Measurements from ENCODE around the gene CREG1. TPM values are rescaled to one million over a fixed set of nuclear protein-coding genes. Genes with fewer than 3 reads are reported as not detected.

Gene CREG1
- total and polyA plus RNA-seq, 4 donors = 86.8 to 123 (median 95.8) TPM

DNA sequence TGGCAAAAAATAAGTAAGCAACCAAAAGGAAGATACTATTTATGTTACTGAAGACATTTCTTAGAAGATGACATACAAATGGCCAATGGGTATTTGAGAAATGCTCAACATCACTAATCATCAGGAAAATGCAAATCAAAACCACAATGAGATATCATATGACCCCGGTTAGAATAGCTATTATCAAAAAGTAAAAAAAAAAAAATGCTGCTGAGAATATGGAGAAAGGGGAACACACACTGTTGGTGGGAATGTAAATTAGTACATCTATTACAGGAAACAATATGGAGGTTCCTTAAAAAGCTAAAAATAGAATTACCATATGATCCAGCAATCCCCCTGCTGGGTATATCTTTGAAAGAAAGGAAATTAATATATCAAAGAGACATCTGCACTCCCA is 34.3 kb upstream of the CREG1 start:
- H3K27me3 ChIP-seq (ENCODE audit: control insufficient read depth in 4 of 4, insufficient read depth in 4 of 4, low read length in 3 of 4) = no peaks in the 10 kb centered on the region
- no peak overlapping the region for H3K27ac ChIP-seq (ENCODE audit: low read depth in 1 of 2, low read length in 2 of 2)
- no peak for DNase-seq (ENCODE audit: low spot score)
- H3K36me3 ChIP-seq (ENCODE audit: control insufficient read depth in 4 of 4, insufficient read depth in 3 of 4, low read depth in 1 of 4, low read length in 3 of 4) = no peaks in the 10 kb centered on the region
- H3K9ac ChIP-seq (ENCODE audit: low read depth in 1 of 2, low read length in 2 of 2) = no peak overlapping the region
- H3K4me3 ChIP-seq (ENCODE audit: low read depth in 1 of 3, low read length in 3 of 3) = no peak overlapping the region
- no peaks in the 10 kb centered on the region for H3K9me3 ChIP-seq (ENCODE audit: control insufficient read depth in 4 of 4, low read length in 3 of 4)
- no peaks in the 10 kb centered on the region for H3K4me1 ChIP-seq (ENCODE audit: control insufficient read depth in 4 of 4, insufficient read depth in 4 of 4, low read length in 3 of 4)
- no peak for TF ChIP-seq HNF4G (IDR thresholded peaks at IDR 0.05)
- TF ChIP-seq, protein P1, sequence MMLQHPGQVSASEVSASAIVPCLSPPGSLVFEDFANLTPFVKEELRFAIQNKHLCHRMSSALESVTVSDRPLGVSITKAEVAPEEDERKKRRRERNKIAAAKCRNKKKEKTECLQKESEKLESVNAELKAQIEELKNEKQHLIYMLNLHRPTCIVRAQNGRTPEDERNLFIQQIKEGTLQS (IDR thresholded peaks at IDR 0.05) = no peak
- 84% methylated on average over 1 of the region's 1 CpG for WGBS

DNA sequence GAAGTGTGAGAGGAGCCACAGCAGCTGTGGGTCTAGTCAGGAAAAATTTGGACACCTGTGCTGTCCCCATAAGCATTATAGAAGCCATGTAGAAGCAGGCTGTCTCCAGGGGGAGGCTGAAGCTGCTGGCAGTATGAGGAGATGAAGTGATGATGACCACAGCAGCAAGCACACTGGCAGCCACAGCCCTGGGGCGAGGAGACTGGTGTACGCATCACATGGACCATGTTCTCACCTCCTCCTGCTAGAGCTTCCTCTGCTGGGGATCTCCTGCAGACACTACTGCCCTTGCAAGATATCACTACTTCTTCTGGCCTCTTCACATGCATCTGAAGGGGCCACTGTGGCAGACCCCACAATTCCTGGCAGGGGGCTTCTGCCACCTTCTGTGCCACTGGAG is 33.8 kb upstream of the CREG1 start:
- Histone ChIP-seq H3K9me3 (ENCODE audit: control insufficient read depth in 4 of 4, low read length in 3 of 4) (no peaks in the 10 kb centered on the region), H3K9ac (ENCODE audit: low read depth in 1 of 2, low read length in 2 of 2) (no peak overlapping the region), H3K27me3 (ENCODE audit: control insufficient read depth in 4 of 4, insufficient read depth in 4 of 4, low read length in 3 of 4) (no peaks in the 10 kb centered on the region), H3K4me1 (ENCODE audit: control insufficient read depth in 4 of 4, insufficient read depth in 4 of 4, low read length in 3 of 4) (no peaks in the 10 kb centered on the region), H3K27ac (ENCODE audit: low read depth in 1 of 2, low read length in 2 of 2) (no peak overlapping the region), H3K36me3 (ENCODE audit: control insufficient read depth in 4 of 4, insufficient read depth in 3 of 4, low read depth in 1 of 4, low read length in 3 of 4) (no peaks in the 10 kb centered on the region), H3K4me3 (ENCODE audit: low read depth in 1 of 3, low read length in 3 of 3) (no peak overlapping the region)
- TF ChIP-seq, protein P2, sequence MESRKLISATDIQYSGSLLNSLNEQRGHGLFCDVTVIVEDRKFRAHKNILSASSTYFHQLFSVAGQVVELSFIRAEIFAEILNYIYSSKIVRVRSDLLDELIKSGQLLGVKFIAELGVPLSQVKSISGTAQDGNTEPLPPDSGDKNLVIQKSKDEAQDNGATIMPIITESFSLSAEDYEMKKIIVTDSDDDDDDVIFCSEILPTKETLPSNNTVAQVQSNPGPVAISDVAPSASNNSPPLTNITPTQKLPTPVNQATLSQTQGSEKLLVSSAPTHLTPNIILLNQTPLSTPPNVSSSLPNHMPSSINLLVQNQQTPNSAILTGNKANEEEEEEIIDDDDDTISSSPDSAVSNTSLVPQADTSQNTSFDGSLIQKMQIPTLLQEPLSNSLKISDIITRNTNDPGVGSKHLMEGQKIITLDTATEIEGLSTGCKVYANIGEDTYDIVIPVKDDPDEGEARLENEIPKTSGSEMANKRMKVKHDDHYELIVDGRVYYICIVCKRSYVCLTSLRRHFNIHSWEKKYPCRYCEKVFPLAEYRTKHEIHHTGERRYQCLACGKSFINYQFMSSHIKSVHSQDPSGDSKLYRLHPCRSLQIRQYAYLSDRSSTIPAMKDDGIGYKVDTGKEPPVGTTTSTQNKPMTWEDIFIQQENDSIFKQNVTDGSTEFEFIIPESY (IDR thresholded peaks at IDR 0.05) = no peak
- TF ChIP-seq SP1 (IDR thresholded peaks at IDR 0.05) (no peak), RAD21 (IDR thresholded peaks at IDR 0.05) (no peak), FOXA2 (IDR thresholded peaks at IDR 0.05) (no peak), FOXA1 (IDR thresholded peaks at IDR 0.05) (no peak), EGR1 (IDR thresholded peaks at IDR 0.05; ENCODE audit: low read depth in 2 of 2) (no peak), RXRA (IDR thresholded peaks at IDR 0.05) (no peak), GABPA (IDR thresholded peaks at IDR 0.05 in 1 of 2, conservative IDR thresholded peaks at IDR 0.05 in 1 of 2) (no peak), HNF4A (conservative IDR thresholded peaks at IDR 0.05) (no peak), HNF4G (IDR thresholded peaks at IDR 0.05) (no peak), YY1 (IDR thresholded peaks at IDR 0.05) (no peak), JUND (IDR thresholded peaks at IDR 0.05) (no peak), NR2F2 (IDR thresholded peaks at IDR 0.05) (no peak), TAF1 (conservative IDR thresholded peaks at IDR 0.05) (no peak)
- TF ChIP-seq, protein P3, sequence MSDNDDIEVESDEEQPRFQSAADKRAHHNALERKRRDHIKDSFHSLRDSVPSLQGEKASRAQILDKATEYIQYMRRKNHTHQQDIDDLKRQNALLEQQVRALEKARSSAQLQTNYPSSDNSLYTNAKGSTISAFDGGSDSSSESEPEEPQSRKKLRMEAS (IDR thresholded peaks at IDR 0.05) = no peak
- TF ChIP-seq, protein P4, sequence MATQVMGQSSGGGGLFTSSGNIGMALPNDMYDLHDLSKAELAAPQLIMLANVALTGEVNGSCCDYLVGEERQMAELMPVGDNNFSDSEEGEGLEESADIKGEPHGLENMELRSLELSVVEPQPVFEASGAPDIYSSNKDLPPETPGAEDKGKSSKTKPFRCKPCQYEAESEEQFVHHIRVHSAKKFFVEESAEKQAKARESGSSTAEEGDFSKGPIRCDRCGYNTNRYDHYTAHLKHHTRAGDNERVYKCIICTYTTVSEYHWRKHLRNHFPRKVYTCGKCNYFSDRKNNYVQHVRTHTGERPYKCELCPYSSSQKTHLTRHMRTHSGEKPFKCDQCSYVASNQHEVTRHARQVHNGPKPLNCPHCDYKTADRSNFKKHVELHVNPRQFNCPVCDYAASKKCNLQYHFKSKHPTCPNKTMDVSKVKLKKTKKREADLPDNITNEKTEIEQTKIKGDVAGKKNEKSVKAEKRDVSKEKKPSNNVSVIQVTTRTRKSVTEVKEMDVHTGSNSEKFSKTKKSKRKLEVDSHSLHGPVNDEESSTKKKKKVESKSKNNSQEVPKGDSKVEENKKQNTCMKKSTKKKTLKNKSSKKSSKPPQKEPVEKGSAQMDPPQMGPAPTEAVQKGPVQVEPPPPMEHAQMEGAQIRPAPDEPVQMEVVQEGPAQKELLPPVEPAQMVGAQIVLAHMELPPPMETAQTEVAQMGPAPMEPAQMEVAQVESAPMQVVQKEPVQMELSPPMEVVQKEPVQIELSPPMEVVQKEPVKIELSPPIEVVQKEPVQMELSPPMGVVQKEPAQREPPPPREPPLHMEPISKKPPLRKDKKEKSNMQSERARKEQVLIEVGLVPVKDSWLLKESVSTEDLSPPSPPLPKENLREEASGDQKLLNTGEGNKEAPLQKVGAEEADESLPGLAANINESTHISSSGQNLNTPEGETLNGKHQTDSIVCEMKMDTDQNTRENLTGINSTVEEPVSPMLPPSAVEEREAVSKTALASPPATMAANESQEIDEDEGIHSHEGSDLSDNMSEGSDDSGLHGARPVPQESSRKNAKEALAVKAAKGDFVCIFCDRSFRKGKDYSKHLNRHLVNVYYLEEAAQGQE (IDR thresholded peaks at IDR 0.05) = no peak
- TF ChIP-seq, protein P1 (IDR thresholded peaks at IDR 0.05) = no peak
- TF ChIP-seq, protein P5, sequence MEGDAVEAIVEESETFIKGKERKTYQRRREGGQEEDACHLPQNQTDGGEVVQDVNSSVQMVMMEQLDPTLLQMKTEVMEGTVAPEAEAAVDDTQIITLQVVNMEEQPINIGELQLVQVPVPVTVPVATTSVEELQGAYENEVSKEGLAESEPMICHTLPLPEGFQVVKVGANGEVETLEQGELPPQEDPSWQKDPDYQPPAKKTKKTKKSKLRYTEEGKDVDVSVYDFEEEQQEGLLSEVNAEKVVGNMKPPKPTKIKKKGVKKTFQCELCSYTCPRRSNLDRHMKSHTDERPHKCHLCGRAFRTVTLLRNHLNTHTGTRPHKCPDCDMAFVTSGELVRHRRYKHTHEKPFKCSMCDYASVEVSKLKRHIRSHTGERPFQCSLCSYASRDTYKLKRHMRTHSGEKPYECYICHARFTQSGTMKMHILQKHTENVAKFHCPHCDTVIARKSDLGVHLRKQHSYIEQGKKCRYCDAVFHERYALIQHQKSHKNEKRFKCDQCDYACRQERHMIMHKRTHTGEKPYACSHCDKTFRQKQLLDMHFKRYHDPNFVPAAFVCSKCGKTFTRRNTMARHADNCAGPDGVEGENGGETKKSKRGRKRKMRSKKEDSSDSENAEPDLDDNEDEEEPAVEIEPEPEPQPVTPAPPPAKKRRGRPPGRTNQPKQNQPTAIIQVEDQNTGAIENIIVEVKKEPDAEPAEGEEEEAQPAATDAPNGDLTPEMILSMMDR (IDR thresholded peaks at IDR 0.05; ENCODE audit: low read depth, low read length, missing input control) = no peak
- 94% methylated on average over 2 of the region's 2 CpGs for WGBS
- no peak for DNase-seq (ENCODE audit: low spot score)

Measured in liver (tissue), 9 donors.